H1 (cell line): ENCODE measurements around the gene GRIN3A. TPM values are rescaled to one million over a fixed set of nuclear protein-coding genes. Genes with fewer than 3 reads are reported as not detected.

Experiments
- CTCF ChIA-PET: fragments of 300-600 bp; sonication (Branson Sonifier 250); formaldehyde crosslinking; loops from one replicate; lab custom pipeline; 2021; ENCODE audit not compliant: partially characterized antibody; lab: Charles Lee
- POLR2A ChIA-PET: fragments of 300-600 bp; sonication (Branson Sonifier 250); formaldehyde crosslinking; loops from one replicate; lab custom pipeline; 2021; ENCODE audit warnings: inconsistent platforms; ENCODE audit not compliant: partially characterized antibody; lab: Charles Lee
- DNase-seq, 2 experiments: peaks; one replicate each; pipeline versions ENCODE4 v3.0.0 to v3.0.0-alpha.2; 2010 to 2022; ENCODE audit warnings: low spot score in 2 of 2, low read depth in 1 of 2, mixed read lengths in 1 of 2
- FAIRE-seq: peaks from 2 replicates; lab custom pipeline; 2011; peaks lifted over from hg19 to GRCh38; lab: Jason Lieb, UNC
- H2AFZ ChIP-seq: 2 replicates; pipeline ENCODE4 v1.8.1; 2012; ENCODE audit warnings: low read length, inconsistent platforms
- H2AK5ac ChIP-seq: 2 replicates; pipeline ENCODE4 v1.6.1; 2013; ENCODE audit warnings: low read depth, low read length
- H2BK120ac ChIP-seq: replicated peaks from 2 replicates; pipeline ENCODE3; 2013; ENCODE audit warnings: low read depth, low read length, inconsistent platforms
- H2BK12ac ChIP-seq: 2 replicates; pipeline ENCODE4 v1.6.1; 2013; ENCODE audit warnings: low read depth, low read length
- H2BK15ac ChIP-seq: 2 replicates; pipeline ENCODE4 v1.6.1; 2013; ENCODE audit warnings: low read length
- H2BK20ac ChIP-seq: 2 replicates; pipeline ENCODE4 v1.6.1; 2013; ENCODE audit warnings: low read length
- H2BK5ac ChIP-seq: 2 replicates; pipeline ENCODE4 v1.6.1; 2013; ENCODE audit warnings: low read depth, low read length
- H3K14ac ChIP-seq: 2 replicates; pipeline ENCODE4 v1.6.1; 2013; ENCODE audit warnings: inconsistent platforms; ENCODE audit not compliant: insufficient read length
- H3K18ac ChIP-seq: 2 replicates; pipeline ENCODE4 v1.6.1; 2013; ENCODE audit warnings: low read length; ENCODE audit errors: extremely low read depth
- H3K23ac ChIP-seq: 2 replicates; pipeline ENCODE4 v1.6.1; 2013; ENCODE audit warnings: inconsistent platforms; ENCODE audit not compliant: insufficient read length
- H3K23me2 ChIP-seq: 2 replicates; pipeline ENCODE4 v1.6.1; 2013; ENCODE audit warnings: low read depth, low read length
- H3K27ac ChIP-seq: 2 replicates; pipeline ENCODE4 v1.6.1; 2011; ENCODE audit warnings: low read depth, low read length, inconsistent platforms
- H3K27me3 ChIP-seq, 4 experiments: replicated peaks in 1 of 4; 1 replicate in 1 of 4; 2 replicates in 3 of 4; pipeline versions ENCODE4 v1.6.1 to v1.8.1; 2011 to 2013; ENCODE audit warnings: low read length in 3 of 4, mild to moderate bottlenecking in 3 of 4, inconsistent platforms in 2 of 4, mixed read lengths in 2 of 4, moderate library complexity in 1 of 4; ENCODE audit not compliant: control insufficient read depth in 3 of 4, insufficient read depth in 3 of 4; ENCODE audit errors: extremely low read depth in 1 of 4
- H3K36me3 ChIP-seq, 4 experiments: 2 replicates each; pipeline versions ENCODE4 v1.6.1 to v1.8.1; 2011 to 2013; ENCODE audit warnings: mild to moderate bottlenecking in 4 of 4, low read length in 3 of 4, moderate library complexity in 2 of 4, control low read depth in 1 of 4, inconsistent platforms in 1 of 4; ENCODE audit not compliant: insufficient read depth in 4 of 4, control insufficient read depth in 2 of 4
- H3K4ac ChIP-seq: replicated peaks from 2 replicates; pipeline ENCODE3; 2013; ENCODE audit warnings: low read length, low read depth, mixed read lengths, inconsistent platforms; ENCODE audit not compliant: insufficient read length
- H3K4me1 ChIP-seq, 4 experiments: replicated peaks in 1 of 4; 1 replicate in 1 of 4; 2 replicates in 3 of 4; pipeline versions ENCODE4 v1.6.1 to v1.8.1; 2011 to 2013; ENCODE audit warnings: low read length in 3 of 4, inconsistent platforms in 2 of 4, mixed read lengths in 1 of 4; ENCODE audit not compliant: insufficient read depth in 4 of 4, control insufficient read depth in 3 of 4
- H3K4me2 ChIP-seq, 2 experiments: 2 replicates each; pipeline versions ENCODE4 v1.6.1 to v1.8.1; 2011 to 2013; ENCODE audit warnings: low read depth in 2 of 2, low read length in 2 of 2, control low read depth in 1 of 2, inconsistent platforms in 1 of 2, mild to moderate bottlenecking in 1 of 2; ENCODE audit not compliant: insufficient read depth in 1 of 2
- H3K4me3 ChIP-seq, 4 experiments: fragments of 200-600, 300-600 bp in 1 of 4; sonication (generic), shearing (Covaris generic), sonication (Bioruptor Twin) in 1 of 4; 2 replicates each; pipeline versions ENCODE4 v1.5.1 to v1.8.1; 2011 to 2016; ENCODE audit warnings: low read length in 4 of 4, low read depth in 3 of 4, control low read depth in 2 of 4, inconsistent platforms in 2 of 4, mild to moderate bottlenecking in 2 of 4, mixed read lengths in 1 of 4, moderate library complexity in 1 of 4; ENCODE audit not compliant: insufficient read depth in 2 of 4; ENCODE audit errors: extremely low read depth in 1 of 4
- H3K56ac ChIP-seq: replicated peaks from 2 replicates; pipeline ENCODE3; 2013; ENCODE audit warnings: low read depth, mild to moderate bottlenecking, mixed read lengths, low read length, inconsistent platforms; ENCODE audit not compliant: insufficient read length
- H3K79me1 ChIP-seq: 2 replicates; pipeline ENCODE4 v1.6.1; 2013; ENCODE audit warnings: low read depth, low read length, control low read depth
- H3K79me2 ChIP-seq, 2 experiments: 2 replicates each; pipeline versions ENCODE4 v1.6.1 to v1.8.1; 2012 to 2013; ENCODE audit warnings: low read length in 2 of 2, mild to moderate bottlenecking in 2 of 2, inconsistent platforms in 1 of 2; ENCODE audit not compliant: insufficient read depth in 2 of 2, control insufficient read depth in 1 of 2
- H3K9ac ChIP-seq, 4 experiments: replicated peaks in 1 of 4; 1 replicate in 1 of 4; 2 replicates in 3 of 4; pipeline versions ENCODE4 v1.6.1 to v1.8.1; 2011 to 2013; ENCODE audit warnings: low read depth in 3 of 4, low read length in 3 of 4, control low read depth in 2 of 4, mild to moderate bottlenecking in 2 of 4, moderate library complexity in 2 of 4, inconsistent platforms in 1 of 4; ENCODE audit errors: extremely low read depth in 1 of 4
- H3K9me3 ChIP-seq, 2 experiments: 2 replicates each; pipeline versions ENCODE4 v1.6.1 to v1.8.1; 2012 to 2013; ENCODE audit warnings: mild to moderate bottlenecking in 2 of 2, moderate library complexity in 2 of 2, control low read depth in 1 of 2, inconsistent platforms in 1 of 2, low read depth in 1 of 2, low read length in 1 of 2, mixed read lengths in 1 of 2; ENCODE audit not compliant: insufficient read depth in 2 of 2
- H4K20me1 ChIP-seq, 2 experiments: replicated peaks in 1 of 2; 2 replicates each; pipeline versions ENCODE3 to v1.8.1; 2011 to 2013; ENCODE audit warnings: inconsistent platforms in 2 of 2, low read length in 2 of 2, mild to moderate bottlenecking in 1 of 2; ENCODE audit not compliant: insufficient read depth in 2 of 2, control insufficient read depth in 1 of 2
- H4K5ac ChIP-seq: 2 replicates; pipeline ENCODE4 v1.6.1; 2013; ENCODE audit warnings: low read length, low read depth, mixed read lengths, inconsistent platforms; ENCODE audit not compliant: insufficient read length
- H4K8ac ChIP-seq: 2 replicates; pipeline ENCODE4 v1.8.0; 2013; ENCODE audit warnings: mild to moderate bottlenecking, moderate library complexity, low read length, inconsistent platforms; ENCODE audit not compliant: insufficient read depth; ENCODE audit errors: extremely low read depth
- H4K91ac ChIP-seq: replicated peaks from 2 replicates; pipeline ENCODE3; 2013; ENCODE audit warnings: low read length, mixed read lengths, inconsistent platforms; ENCODE audit not compliant: insufficient read length
- ASH2L ChIP-seq: fragments of 200-600, 300-600 bp; sonication (generic); IDR thresholded peaks from one replicate; pipeline ENCODE4 v1.7.1; 2017; ENCODE audit warnings: low read length
- ATF2 ChIP-seq: IDR thresholded peaks from 2 replicates; pipeline ENCODE4 v1.6.1; 2012; ENCODE audit warnings: low read length, inconsistent platforms
- BACH1 ChIP-seq: IDR thresholded peaks from 2 replicates; pipeline ENCODE4 v1.6.1; 2012; ENCODE audit warnings: low read length, improper control_type of control experiment
- CBX8 ChIP-seq: fragments of 300-800, 300-1000 bp; sonication (generic); IDR thresholded peaks from 2 replicates; pipeline ENCODE4 v1.7.1; 2016; ENCODE audit warnings: low read depth, low read length, borderline replicate concordance
- CEBPB ChIP-seq: IDR thresholded peaks from 2 replicates; pipeline ENCODE4 v1.6.1; 2012; ENCODE audit warnings: low read depth, low read length
- CTCF ChIP-seq, 3 experiments: IDR thresholded peaks; 1 replicate in 2 of 3; 2 replicates in 1 of 3; pipeline versions ENCODE4 v1.5.1 to v1.6.1; 2011; ENCODE audit warnings: low read length in 3 of 3, mild to moderate bottlenecking in 3 of 3, inconsistent platforms in 2 of 3, low read depth in 1 of 3, moderate library complexity in 1 of 3; ENCODE audit not compliant: insufficient read depth in 1 of 3; ENCODE audit errors: control extremely low read depth in 1 of 3
- FOSL1 ChIP-seq: IDR thresholded peaks from 2 replicates; pipeline ENCODE4 v1.6.1; 2011; ENCODE audit warnings: mild to moderate bottlenecking, low read depth, low read length, moderate library complexity; ENCODE audit not compliant: insufficient read depth
- KDM5A ChIP-seq: fragments of 200-600 bp; IDR thresholded peaks from 2 replicates; pipeline ENCODE4 v1.7.1; 2012; ENCODE audit warnings: mild to moderate bottlenecking, low read length, inconsistent platforms, mixed read lengths
- RBBP5 ChIP-seq: IDR thresholded peaks from 2 replicates; pipeline ENCODE4 v1.7.1; 2012; ENCODE audit warnings: low read depth, mild to moderate bottlenecking, inconsistent platforms, low read length, moderate library complexity, borderline replicate concordance
- SP1 ChIP-seq: IDR thresholded peaks from 2 replicates; pipeline ENCODE4 v1.6.1; 2011; ENCODE audit warnings: low read depth, low read length
- TBP ChIP-seq: IDR thresholded peaks from 2 replicates; pipeline ENCODE4 v1.6.1; 2011; ENCODE audit warnings: low read depth, low read length, improper control_type of control experiment
- WGBS, 2 experiments: shearing (Covaris generic) in 1 of 2; methylation state at CpG; one replicate each; pipeline versions ENCODE4 v1.1.6 to v1.1.7; 2013 to 2015; ENCODE audit warnings: low lambda C conversion rate in 2 of 2, mixed read lengths in 2 of 2, inconsistent platforms in 1 of 2, low coverage in 1 of 2, missing lambda C conversion rate in 1 of 2; ENCODE audit not compliant: insufficient replicate concordance in 2 of 2, insufficient coverage in 1 of 2, insufficient read length in 1 of 2; ENCODE audit errors: extremely low coverage in 1 of 2, missing lambda C conversion rate in 1 of 2; 5-methylcytosine and 5-hydroxymethylcytosine counted together
- polyA plus RNA-seq, 7 experiments: library from polyadenylated mRNA; depleted of rRNA in 3 of 7; stranded (reverse) in 5 of 7; unstranded in 2 of 7; fragments of >200 nt in 5 of 7; fragments of 200-250 nt in 2 of 7; gene quantifications; 1 replicate in 5 of 7; 2 replicates in 1 of 7; 4 replicates in 1 of 7; pipeline versions ENCODE4 v1.2.1 to v1.2.3, GENCODE V29; 2011 to 2013; ENCODE audit warnings: missing spikeins in 2 of 7, mixed read lengths in 2 of 7
- total RNA-seq: library from RNA; stranded (reverse); fragmentation: NEBNext Ultra II Directional; extraction: Animal tissue kit (Norgen Biotek cat#: 25700); gene quantifications from 2 replicates; pipeline ENCODE4 v1.2.1, GENCODE V29; 2021

Gene GRIN3A
- total and polyA plus RNA-seq, 2 of the 8 experiments (the other 6 are each of a cell fraction or from before 2014, with no cell fraction given) = 0.04 TPM; not detected in 1

- Histone ChIP-seq H2AK5ac (no peak overlapping the region), H2BK20ac (no peak overlapping the region), H3K23ac (no peak overlapping the region), H4K5ac (no peak overlapping the region), H3K9ac (no peak overlapping the region), H3K27ac (no peak overlapping the region), H3K4me2 (no peak overlapping the region), H2BK15ac (no peak overlapping the region), H3K4me1 (peaks cover 0 to 6% (median 3%) of the 10 kb centered on the region in 4 experiments; a peak in 5 of 7 replicates), H4K20me1 (no peaks in the 10 kb centered on the region), H3K4ac (no peak overlapping the region), H3K9me3 (no peaks in the 10 kb centered on the region), H3K27me3 (peaks cover 0 to 2% (median 0%) of the 10 kb centered on the region in 4 experiments; a peak in 1 of 7 replicates), H4K91ac (no peak overlapping the region), H3K14ac (no peak overlapping the region), H2BK120ac (no peak overlapping the region), H2BK5ac (no peak overlapping the region), H4K8ac (no peak overlapping the region), H3K23me2 (peaks cover 2% of the 10 kb centered on the region; the same call in 1 of the 2 replicates), H3K36me3 (no peaks in the 10 kb centered on the region), H3K56ac (no peak overlapping the region), H2AFZ (no peak overlapping the region), H3K4me3 (no peak overlapping the region), H3K79me1 (no peaks in the 10 kb centered on the region), H2BK12ac (no peak overlapping the region), H3K79me2 (no peaks in the 10 kb centered on the region), H3K18ac (no peak overlapping the region)
- ChIA-PET POLR2A (no interaction called here), CTCF (interaction anchor here (1.3 kb wide), 1 partner anchor 20 kb away, joined by 3 read pairs; no protein-coding TSS in a partner anchor)
- FAIRE-seq = no peak
- no peak for DNase-seq
- WGBS, 2 experiments = 87% methylated on average over 2 of the region's 2 CpGs; no CpG with 5 or more reads in 1 of the 2 experiments
- no peak for TF ChIP-seq CTCF (IDR thresholded peaks at IDR 0.05; ENCODE audit: control extremely low read depth in 1 of 3, insufficient read depth in 1 of 3, low read depth in 1 of 3, low read length in 3 of 3)
- no peak for TF ChIP-seq SP1
- no peak for TF ChIP-seq BACH1
- TF ChIP-seq TBP = no peak
- TF ChIP-seq RBBP5 = no peak
- TF ChIP-seq ATF2 = no peak
- no peak for TF ChIP-seq KDM5A
- TF ChIP-seq ASH2L = no peak
- TF ChIP-seq CBX8 = no peak
- no peak for TF ChIP-seq FOSL1
- no peak for TF ChIP-seq CEBPB
Observed at GRCh38 chr9:101706997-101707396, 31.4 kb downstream of the GRIN3A start.
